ENCODE data around the gene SLC39A9.

DNA sequence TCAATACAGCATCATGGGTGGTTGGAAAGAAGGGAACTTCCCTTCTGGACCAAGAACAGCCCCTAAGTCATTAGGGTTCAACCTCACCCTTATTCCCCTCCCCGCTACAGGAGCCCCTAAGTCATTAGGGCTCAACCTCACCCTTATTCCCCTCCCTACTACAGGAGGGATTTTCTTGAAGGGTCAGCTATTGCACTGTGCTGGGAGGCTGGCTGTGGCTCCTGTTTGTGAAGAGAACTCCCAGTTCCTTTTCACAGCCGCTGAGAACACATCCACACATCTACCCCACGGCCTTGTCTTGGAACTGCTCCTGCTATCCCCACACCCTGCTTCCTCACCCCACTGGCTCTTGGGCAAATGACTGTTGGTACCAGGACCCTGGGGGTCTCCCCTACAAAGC lies 45.3 kb upstream of the SLC39A9 start:
- TF ChIP-seq CTCF (IDR thresholded peaks at IDR 0.05; ENCODE audit: low read depth, low read length) (no peak), EZH2phosphoT487 (IDR thresholded peaks at IDR 0.05; ENCODE audit: low read depth) (no peak)
